GM18873 (cell line): Measurements from ENCODE around the gene EXOSC7.

Source experiments
- ATAC-seq: cut with Tn5 transposase; IDR thresholded peaks from one replicate; pipeline ENCODE4 v1.9.1; 2021; ENCODE audit warnings: mild to moderate bottlenecking, moderate library complexity, moderate number of reproducible peaks; ENCODE audit not compliant: unreplicated experiment, low FRiP score

EXOSC7 gene

GRCh38 chr3:44991326-44991725 is 15.3 kb downstream of the EXOSC7 start:
- ATAC-seq, result no peak

GRCh38 chr3:44992555-44993470 is 16.8 kb downstream of the EXOSC7 start:
- ATAC-seq, result no peak

- no peak for ATAC-seq
Observed at GRCh38 chr3:44993471-44994205, 17.6 kb downstream of the EXOSC7 start.

GRCh38 chr3:44995142-44995770 is 19.2 kb downstream of the EXOSC7 start:
- ATAC-seq, result no peak

GRCh38 chr3:44996556-44996969 is 20.5 kb downstream of the EXOSC7 start:
- no peak for ATAC-seq

GRCh38 chr3:44999782-45000181 is 23.7 kb downstream of the EXOSC7 start:
- no peak for ATAC-seq

GRCh38 chr3:45000823-45001222 is 24.8 kb downstream of the EXOSC7 start:
- no peak for ATAC-seq

GRCh38 chr3:45001738-45002137 is 25.7 kb downstream of the EXOSC7 start:
- ATAC-seq, result no peak

GRCh38 chr3:45002139-45002660 is 26.2 kb downstream of the EXOSC7 start:
- ATAC-seq, result no peak

- ATAC-seq, result no peak
Observed at GRCh38 chr3:45002720-45003119, 26.7 kb downstream of the EXOSC7 start.

GRCh38 chr3:45003406-45003805 is 27.4 kb downstream of the EXOSC7 start:
- ATAC-seq, result no peak

- ATAC-seq, result no peak
Observed at GRCh38 chr3:45003859-45004258, 27.8 kb downstream of the EXOSC7 start.

- ATAC-seq, result no peak
Observed at GRCh38 chr3:45007091-45007490, 31.0 kb downstream of the EXOSC7 start.

GRCh38 chr3:45008117-45008516 is 32.1 kb downstream of the EXOSC7 start:
- ATAC-seq, result no peak

GRCh38 chr3:45009868-45010267 is 33.8 kb downstream of the EXOSC7 start:
- ATAC-seq, result no peak

GRCh38 chr3:45010811-45011333 is 34.8 kb downstream of the EXOSC7 start:
- ATAC-seq, result no peak

GRCh38 chr3:45011756-45012508 is 35.9 kb downstream of the EXOSC7 start:
- ATAC-seq, result no peak

GRCh38 chr3:45012577-45012976 is 36.5 kb downstream of the EXOSC7 start:
- no peak for ATAC-seq

- ATAC-seq, result no peak
Observed at GRCh38 chr3:45016916-45017315, 40.9 kb downstream of the EXOSC7 start.

- ATAC-seq, result no peak
Observed at GRCh38 chr3:45017821-45018220, 41.8 kb downstream of the EXOSC7 start.
